Testis (tissue), 3 donors: ENCODE measurements around the gene CROCC2. TPM values are rescaled to one million over a fixed set of nuclear protein-coding genes. Genes with fewer than 3 reads are reported as not detected.

ENCODE experiments used
- DNase-seq: peaks from one replicate; pipeline ENCODE4 v3.0.0-alpha.2; 2019
- H3K27ac ChIP-seq, 2 donors: fragments of 200-600 bp; sonication (generic); one replicate each; pipeline ENCODE4 v1.5.1; 2019
- H3K27me3 ChIP-seq: fragments of 200-600 bp; sonication (generic); one replicate; pipeline ENCODE4 v1.5.1; 2019
- H3K36me3 ChIP-seq: fragments of 200-600 bp; sonication (generic); one replicate; pipeline ENCODE4 v1.5.1; 2017; ENCODE audit warnings: low read depth; ENCODE audit errors: missing control alignments
- H3K4me1 ChIP-seq: fragments of 200-600 bp; sonication (generic); one replicate; pipeline ENCODE4 v1.5.1; 2019
- H3K4me3 ChIP-seq, 2 donors: fragments of 200-600 bp; sonication (generic); one replicate each; pipeline ENCODE4 v1.5.1; 2017 to 2019
- H3K9me3 ChIP-seq: fragments of 200-600 bp; sonication (generic); one replicate; pipeline ENCODE4 v1.5.1; 2017
- CTCF ChIP-seq, 3 experiments: fragments of 450-650 bp in 2 of 3; fragments of 200-600 bp in 1 of 3; sonication (generic) in 1 of 3; IDR thresholded peaks; one replicate each; pipeline ENCODE4 v1.5.1; 2016 to 2019; ENCODE audit warnings: antibody characterized with exemption in 3 of 3, mild to moderate bottlenecking in 2 of 3, moderate library complexity in 1 of 3
- POLR2A ChIP-seq: fragments of 450-650 bp; IDR thresholded peaks from one replicate; pipeline ENCODE4 v1.6.1; 2017; ENCODE audit warnings: antibody characterized with exemption, mild to moderate bottlenecking, moderate library complexity
- WGBS, 2 donors: methylation state at CpG; one replicate each; pipeline ENCODE4 v1.1.5; 2018; 5-methylcytosine and 5-hydroxymethylcytosine counted together
- intact Hi-C: fragments of 100-400 bp; cut with DNase I; formaldehyde crosslinking; loops from one replicate; pipeline ENCODE4 v1.15.1; 2023; ENCODE audit warnings: low total_unique reads
- polyA plus RNA-seq: library from polyadenylated mRNA; stranded (reverse); fragments of 350-450 nt; fragmentation: Illumina TruSeq; extraction: RNeasy Lipid Tissue Mini Kit (QIAGEN cat#74804); gene quantifications from one replicate; pipeline ENCODE4 v1.2.3, GENCODE V29; 2014; ENCODE audit warnings: low read depth, low replicate concordance; ENCODE audit not compliant: insufficient read depth
- total RNA-seq, 2 donors: library from RNA; depleted of rRNA; stranded (reverse); fragments of >200 nt; gene quantifications; one replicate each; pipeline ENCODE4 v1.2.3, GENCODE V29; 2016

CROCC2 gene
- total and polyA plus RNA-seq, 3 donors from 2014 or later = 0.43 to 0.55 (median 0.51) TPM

DNA sequence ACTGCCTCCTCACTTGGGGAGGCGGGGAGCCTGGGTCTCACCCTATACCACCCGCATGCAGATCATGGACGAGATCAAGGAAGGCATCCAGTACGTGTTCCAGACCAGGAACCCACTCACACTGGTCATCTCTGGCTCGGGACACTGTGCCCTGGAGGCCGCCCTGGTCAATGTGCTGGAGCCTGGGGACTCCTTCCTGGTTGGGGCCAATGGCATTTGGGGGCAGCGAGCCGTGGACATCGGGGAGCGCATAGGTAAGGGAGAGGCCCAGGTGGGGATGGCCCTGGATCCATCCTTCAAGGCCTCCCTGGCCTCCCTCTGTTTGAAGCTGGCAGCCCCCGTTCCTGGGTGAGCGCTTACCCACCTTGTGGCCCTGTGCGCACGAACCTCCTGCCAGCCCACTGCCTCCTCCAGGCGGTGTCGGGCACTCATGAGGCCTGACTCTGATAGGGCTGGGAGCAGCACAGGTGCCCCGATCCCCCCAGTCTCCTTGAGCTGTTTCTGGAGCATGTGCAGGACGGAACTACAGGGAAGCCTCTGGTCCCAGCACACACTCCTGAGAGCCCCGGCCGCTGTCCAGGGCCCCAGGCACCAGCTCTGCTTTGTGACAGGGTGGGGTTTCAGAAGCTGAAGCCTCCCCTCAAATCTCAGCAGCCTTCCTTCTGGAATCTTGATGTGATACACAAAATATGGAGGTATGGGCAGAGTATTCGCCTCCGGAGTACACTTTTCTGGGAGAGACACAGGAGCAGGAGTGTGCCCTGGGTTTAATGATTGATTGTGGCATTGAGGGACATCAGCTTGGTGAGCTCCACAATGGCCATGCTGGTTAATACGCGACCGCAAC is 36.8 kb upstream of the CROCC2 start:
- no peaks in the 10 kb centered on the region for H3K27me3 ChIP-seq
- 92 to 96% methylated on average over 12 to 25 of the region's 25 CpGs for WGBS, 2 donors
- no peaks in the 10 kb centered on the region for H3K36me3 ChIP-seq
- H3K4me1 ChIP-seq = peaks cover 15% of the 10 kb centered on the region
- H3K9me3 ChIP-seq = no peaks in the 10 kb centered on the region
- DNase-seq = no peak
- no peak for TF ChIP-seq POLR2A
- no peak for TF ChIP-seq CTCF (IDR thresholded peaks at IDR 0.05)
- H3K4me3 ChIP-seq = no peak overlapping the region
- H3K27ac ChIP-seq = no peak overlapping the region
- intact Hi-C loops = no loop called here

GRCh38 chr2:240869956-240870875 is 35.9 kb upstream of the CROCC2 start:
- 89 to 94% methylated on average over 11 to 15 of the region's 15 CpGs for WGBS, 2 donors
- no peak for DNase-seq

GRCh38 chr2:240871071-240871958 is 34.8 kb upstream of the CROCC2 start:
- no peaks in the 10 kb centered on the region for H3K9me3 ChIP-seq
- no peak overlapping the region for H3K27ac ChIP-seq
- no peak for DNase-seq
- H3K4me1 ChIP-seq = peaks cover 10% of the 10 kb centered on the region
- intact Hi-C loops = no loop called here
- H3K36me3 ChIP-seq = no peaks in the 10 kb centered on the region
- no peaks in the 10 kb centered on the region for H3K27me3 ChIP-seq
- TF ChIP-seq CTCF (IDR thresholded peaks at IDR 0.05) (no peak), POLR2A (no peak)
- 84 to 94% methylated on average over 9 to 16 of the region's 16 CpGs for WGBS, 2 donors
- no peak overlapping the region for H3K4me3 ChIP-seq

More at GRCh38 chr2:240869956-240870875, 35.9 kb upstream of the CROCC2 start:
- Histone ChIP-seq H3K9me3 (no peaks in the 10 kb centered on the region), H3K27ac (no peak overlapping the region), H3K4me3 (no peak overlapping the region), H3K4me1 (peaks cover 14% of the 10 kb centered on the region), H3K36me3 (no peaks in the 10 kb centered on the region), H3K27me3 (no peaks in the 10 kb centered on the region)
- TF ChIP-seq CTCF (IDR thresholded peaks at IDR 0.05) (no peak), POLR2A (no peak)
- intact Hi-C loops = no loop called here

GRCh38 chr2:240872317-240873097 is 33.6 kb upstream of the CROCC2 start:
- no peak overlapping the region for H3K27ac ChIP-seq
- no peaks in the 10 kb centered on the region for H3K27me3 ChIP-seq
- no peak for DNase-seq
- no peaks in the 10 kb centered on the region for H3K9me3 ChIP-seq
- TF ChIP-seq POLR2A = no peak
- no peak for TF ChIP-seq CTCF (IDR thresholded peaks at IDR 0.05)
- H3K36me3 ChIP-seq = no peaks in the 10 kb centered on the region
- WGBS, 2 donors = 83 to 88% methylated on average over 10 to 17 of the region's 17 CpGs
- intact Hi-C loops = no loop called here
- H3K4me3 ChIP-seq = no peak overlapping the region
- H3K4me1 ChIP-seq = peaks cover 10% of the 10 kb centered on the region
